Spleen (tissue), 7 donors: Measurements from ENCODE around the gene EFS.

Experiments
- POLR2A ChIP-seq, 3 donors: fragments of 450-650 bp; IDR thresholded peaks; one replicate each; pipeline ENCODE4 v1.5.1; 2017; ENCODE audit warnings: antibody characterized with exemption in 3 of 3, mild to moderate bottlenecking in 1 of 3
- TF ChIP-seq, protein P1 (sequence below), 11 experiments: fragments of 200-600 bp in 7 of 11; fragments of 450-650 bp in 4 of 11; sonication (generic) in 4 of 11; IDR thresholded peaks in 8 of 11; conservative IDR thresholded peaks in 3 of 11; 1 replicate in 7 of 11; 2 replicates in 4 of 11; pipeline versions ENCODE4 v1.4.0 to v1.8.0; 2016 to 2021; ENCODE audit warnings: antibody characterized with exemption in 11 of 11, inconsistent platforms in 4 of 11, mild to moderate bottlenecking in 1 of 11
- donor health status: DM: no; HTN: no; CAD: no; lungs with moderate emphysema.
- donor health status: DM: no; HTN: no; CAD: no.
- donor health status: DM: no; HTN: no; CAD: no.

DNA sequence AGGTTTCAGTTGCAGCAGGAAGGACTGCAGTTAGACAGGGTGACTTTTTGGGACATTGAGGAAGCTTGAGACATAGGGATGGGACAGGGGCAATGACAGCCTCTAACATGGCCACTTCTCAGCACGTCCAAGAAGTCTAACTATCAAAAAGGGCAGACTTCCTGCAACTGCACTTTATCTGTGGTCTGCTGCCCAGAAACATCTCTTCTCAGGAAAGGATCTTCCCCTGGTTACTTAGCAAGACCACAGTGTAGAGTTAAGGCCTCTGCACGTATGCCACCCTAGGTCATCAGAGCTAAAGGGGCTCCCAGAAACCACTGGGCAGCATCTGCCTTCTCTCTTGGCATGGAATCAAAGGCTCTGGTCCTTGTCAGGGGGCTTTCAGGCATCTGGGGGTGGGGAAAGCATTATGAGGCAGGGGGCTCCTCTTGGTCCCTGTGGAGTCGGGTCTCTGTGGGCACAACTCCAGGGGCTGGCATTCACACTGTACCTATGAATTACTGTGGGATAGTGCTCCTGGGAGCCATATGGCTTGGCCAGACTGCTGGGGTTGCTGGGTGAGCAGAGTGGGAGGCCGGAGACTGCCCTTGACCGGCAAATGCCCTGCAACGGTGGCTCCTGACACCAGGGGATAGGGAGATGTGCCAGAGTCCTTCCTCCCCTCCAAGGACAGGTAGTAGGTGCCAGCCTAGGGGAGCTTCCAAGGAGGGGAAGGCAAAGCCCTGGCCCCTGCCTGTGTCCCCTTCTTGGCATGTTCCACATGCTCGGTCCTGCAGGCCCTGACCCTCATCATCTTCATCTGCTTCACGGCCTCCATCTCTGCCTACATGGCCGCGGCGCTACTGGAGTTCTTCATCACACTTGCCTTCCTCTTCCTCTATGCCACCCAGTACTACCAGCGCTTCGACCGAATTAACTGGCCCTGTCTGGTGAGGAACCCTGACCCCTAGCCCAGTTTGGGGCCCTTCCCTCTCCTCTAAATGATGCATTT, 12.9 kb upstream of the EFS start:
- TF ChIP-seq, protein P1, sequence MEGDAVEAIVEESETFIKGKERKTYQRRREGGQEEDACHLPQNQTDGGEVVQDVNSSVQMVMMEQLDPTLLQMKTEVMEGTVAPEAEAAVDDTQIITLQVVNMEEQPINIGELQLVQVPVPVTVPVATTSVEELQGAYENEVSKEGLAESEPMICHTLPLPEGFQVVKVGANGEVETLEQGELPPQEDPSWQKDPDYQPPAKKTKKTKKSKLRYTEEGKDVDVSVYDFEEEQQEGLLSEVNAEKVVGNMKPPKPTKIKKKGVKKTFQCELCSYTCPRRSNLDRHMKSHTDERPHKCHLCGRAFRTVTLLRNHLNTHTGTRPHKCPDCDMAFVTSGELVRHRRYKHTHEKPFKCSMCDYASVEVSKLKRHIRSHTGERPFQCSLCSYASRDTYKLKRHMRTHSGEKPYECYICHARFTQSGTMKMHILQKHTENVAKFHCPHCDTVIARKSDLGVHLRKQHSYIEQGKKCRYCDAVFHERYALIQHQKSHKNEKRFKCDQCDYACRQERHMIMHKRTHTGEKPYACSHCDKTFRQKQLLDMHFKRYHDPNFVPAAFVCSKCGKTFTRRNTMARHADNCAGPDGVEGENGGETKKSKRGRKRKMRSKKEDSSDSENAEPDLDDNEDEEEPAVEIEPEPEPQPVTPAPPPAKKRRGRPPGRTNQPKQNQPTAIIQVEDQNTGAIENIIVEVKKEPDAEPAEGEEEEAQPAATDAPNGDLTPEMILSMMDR (IDR thresholded peaks at IDR 0.05 in 8 of 11, conservative IDR thresholded peaks at IDR 0.05 in 3 of 11), result no peak
- TF ChIP-seq POLR2A (IDR thresholded peaks at IDR 0.05), result no peak
